PC-9 (cell line): ENCODE results near the gene RRH. TPM values are rescaled to one million over a fixed set of nuclear protein-coding genes. Genes with fewer than 3 reads are reported as not detected.
"Not testable (repeated sequence)": the region's sequence is repeated elsewhere in the genome, so short reads cannot be mapped to it uniquely, and the experiment has no call there.

ENCODE experiments used
- BruUV-seq: library from RNA; stranded (reverse); fragments of 400-500 nt; replicated peaks from 2 replicates; lab custom pipeline; 2021; lab: Mats Ljungman, UMichigan
- CTCF ChIA-PET: fragments of 300-600 bp; sonication (Branson Sonifier 250); formaldehyde crosslinking; loops from one replicate; lab custom pipeline; 2022; ENCODE audit warnings: antibody characterized with exemption; lab: Charles Lee
- POLR2A ChIA-PET: fragments of 300-600 bp; sonication (Branson Sonifier 250); formaldehyde crosslinking; loops from one replicate; lab custom pipeline; 2022; ENCODE audit warnings: antibody characterized with exemption; ENCODE audit not compliant: unreplicated experiment; lab: Charles Lee
- DNase-seq, 2 experiments: peaks; one replicate each; pipeline versions ENCODE4 v3.0.0 to v3.0.0-alpha.2; 2015 to 2022; ENCODE audit warnings: mixed read lengths in 1 of 2
- H2AFZ ChIP-seq: fragments of 200-600 bp; sonication (generic); 2 replicates; pipeline ENCODE4 v1.8.1; 2017; ENCODE audit warnings: antibody characterized with exemption
- H3F3A ChIP-seq: fragments of 200-600 bp; sonication (generic); 2 replicates; pipeline ENCODE4 v1.8.1; 2017; ENCODE audit warnings: antibody characterized with exemption, mild to moderate bottlenecking, low read depth; ENCODE audit not compliant: insufficient read depth
- H3K27ac ChIP-seq: fragments of 200-600 bp; sonication (generic); 2 replicates; pipeline ENCODE4 v1.6.1; 2016; ENCODE audit warnings: mixed run types
- H3K27me3 ChIP-seq: fragments of 200-600 bp; sonication (generic); 2 replicates; pipeline ENCODE4 v1.6.1; 2016; ENCODE audit warnings: low read depth, mixed run types; ENCODE audit not compliant: insufficient read depth
- H3K36me3 ChIP-seq: fragments of 200-600 bp; sonication (generic); 2 replicates; pipeline ENCODE4 v1.6.1; 2016; ENCODE audit warnings: low read depth, mixed run types
- H3K4me1 ChIP-seq: fragments of 200-600 bp; sonication (generic); replicated peaks from 2 replicates; pipeline ENCODE4 v1.6.1; 2016; ENCODE audit warnings: mixed run types; ENCODE audit not compliant: insufficient read depth
- H3K4me2 ChIP-seq: fragments of 200-600 bp; sonication (generic); 2 replicates; pipeline ENCODE4 v1.6.1; 2017; ENCODE audit warnings: mixed run types
- H3K4me3 ChIP-seq: fragments of 200-600 bp; sonication (generic); 2 replicates; pipeline ENCODE4 v1.6.1; 2016; ENCODE audit warnings: mixed run types
- H3K79me2 ChIP-seq: fragments of 200-600 bp; sonication (generic); 2 replicates; pipeline ENCODE4 v1.6.1; 2017; ENCODE audit warnings: low read depth, mixed run types
- H3K9me2 ChIP-seq: fragments of 200-600 bp; sonication (generic); 2 replicates; pipeline ENCODE4 v1.8.1; 2017; ENCODE audit warnings: mild to moderate bottlenecking; ENCODE audit not compliant: insufficient read depth
- H3K9me3 ChIP-seq: fragments of 200-600 bp; sonication (generic); 2 replicates; pipeline ENCODE4 v1.8.1; 2016; ENCODE audit warnings: low read depth; ENCODE audit not compliant: insufficient read depth
- H4K20me1 ChIP-seq: fragments of 200-600 bp; sonication (generic); 2 replicates; pipeline ENCODE4 v1.8.1; 2017; ENCODE audit not compliant: insufficient read depth
- EZH2 ChIP-seq: fragments of 200-600 bp; sonication (generic); IDR thresholded peaks from 2 replicates; pipeline ENCODE4 v1.8.0; 2017; ENCODE audit warnings: antibody characterized with exemption, low read depth
- intact Hi-C: fragments of 100-400 bp; cut with micrococcal nuclease; formaldehyde crosslinking; loops from one replicate; pipeline ENCODE4 v1.10.0; 2022; ENCODE audit not compliant: unreplicated experiment
- total RNA-seq: library from RNA; stranded (reverse); gene quantifications from 2 replicates; pipeline ENCODE4 v1.2.3, GENCODE V29; 2021
- TF ChIP-seq, protein P1 (sequence below): fragments of 200-600 bp; sonication (generic); conservative IDR thresholded peaks from 2 replicates; pipeline ENCODE4 v1.6.1; 2017; ENCODE audit warnings: mixed run types, antibody characterized with exemption, mild to moderate bottlenecking, moderate library complexity

RRH gene
- total RNA-seq, 1 experiment from 2014 or later = 0.24 TPM

GRCh38 chr4:109848501-109848900 is 20.7 kb downstream of the RRH start:
- Histone ChIP-seq H3K27ac (no peak overlapping the region), H2AFZ (no peak overlapping the region), H3K4me3 (no peak overlapping the region), H4K20me1 (no peaks in the 10 kb centered on the region), H3K9me2 (no peaks in the 10 kb centered on the region), H3K36me3 (no peaks in the 10 kb centered on the region), H3K79me2 (no peaks in the 10 kb centered on the region), H3K27me3 (no peaks in the 10 kb centered on the region), H3K4me1 (no peaks in the 10 kb centered on the region), H3K4me2 (no peak overlapping the region), H3F3A (no peaks in the 10 kb centered on the region), H3K9me3 (no peaks in the 10 kb centered on the region)
- intact Hi-C loops = no loop called here
- BruUV-seq = no TSS peak
- ChIA-PET POLR2A (no interaction called here), CTCF (no interaction called here)
- no peak for TF ChIP-seq EZH2
- TF ChIP-seq, protein P1, sequence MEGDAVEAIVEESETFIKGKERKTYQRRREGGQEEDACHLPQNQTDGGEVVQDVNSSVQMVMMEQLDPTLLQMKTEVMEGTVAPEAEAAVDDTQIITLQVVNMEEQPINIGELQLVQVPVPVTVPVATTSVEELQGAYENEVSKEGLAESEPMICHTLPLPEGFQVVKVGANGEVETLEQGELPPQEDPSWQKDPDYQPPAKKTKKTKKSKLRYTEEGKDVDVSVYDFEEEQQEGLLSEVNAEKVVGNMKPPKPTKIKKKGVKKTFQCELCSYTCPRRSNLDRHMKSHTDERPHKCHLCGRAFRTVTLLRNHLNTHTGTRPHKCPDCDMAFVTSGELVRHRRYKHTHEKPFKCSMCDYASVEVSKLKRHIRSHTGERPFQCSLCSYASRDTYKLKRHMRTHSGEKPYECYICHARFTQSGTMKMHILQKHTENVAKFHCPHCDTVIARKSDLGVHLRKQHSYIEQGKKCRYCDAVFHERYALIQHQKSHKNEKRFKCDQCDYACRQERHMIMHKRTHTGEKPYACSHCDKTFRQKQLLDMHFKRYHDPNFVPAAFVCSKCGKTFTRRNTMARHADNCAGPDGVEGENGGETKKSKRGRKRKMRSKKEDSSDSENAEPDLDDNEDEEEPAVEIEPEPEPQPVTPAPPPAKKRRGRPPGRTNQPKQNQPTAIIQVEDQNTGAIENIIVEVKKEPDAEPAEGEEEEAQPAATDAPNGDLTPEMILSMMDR = no peak
- DNase-seq = no peak

- Histone ChIP-seq H4K20me1 (no peaks in the 10 kb centered on the region), H3K36me3 (no peaks in the 10 kb centered on the region), H3F3A (no peaks in the 10 kb centered on the region), H3K27me3 (no peaks in the 10 kb centered on the region), H3K79me2 (no peaks in the 10 kb centered on the region), H3K4me2 (no peak overlapping the region), H3K4me1 (no peaks in the 10 kb centered on the region), H2AFZ (no peak overlapping the region), H3K9me3 (no peaks in the 10 kb centered on the region), H3K27ac (no peak overlapping the region), H3K4me3 (no peak overlapping the region), H3K9me2 (no peaks in the 10 kb centered on the region)
- ChIA-PET POLR2A (interaction anchor here (0.6 kb wide), 1 partner anchor 31 kb away, joined by 4 read pairs; no protein-coding TSS in a partner anchor), CTCF (no interaction called here)
- no TSS peak for BruUV-seq
- TF ChIP-seq, protein P1 = no peak
- TF ChIP-seq EZH2 = no peak
- intact Hi-C loops = no loop called here
- DNase-seq = no peak
Measured at GRCh38 chr4:109850601-109851000, 22.8 kb downstream of the RRH start.

DNA sequence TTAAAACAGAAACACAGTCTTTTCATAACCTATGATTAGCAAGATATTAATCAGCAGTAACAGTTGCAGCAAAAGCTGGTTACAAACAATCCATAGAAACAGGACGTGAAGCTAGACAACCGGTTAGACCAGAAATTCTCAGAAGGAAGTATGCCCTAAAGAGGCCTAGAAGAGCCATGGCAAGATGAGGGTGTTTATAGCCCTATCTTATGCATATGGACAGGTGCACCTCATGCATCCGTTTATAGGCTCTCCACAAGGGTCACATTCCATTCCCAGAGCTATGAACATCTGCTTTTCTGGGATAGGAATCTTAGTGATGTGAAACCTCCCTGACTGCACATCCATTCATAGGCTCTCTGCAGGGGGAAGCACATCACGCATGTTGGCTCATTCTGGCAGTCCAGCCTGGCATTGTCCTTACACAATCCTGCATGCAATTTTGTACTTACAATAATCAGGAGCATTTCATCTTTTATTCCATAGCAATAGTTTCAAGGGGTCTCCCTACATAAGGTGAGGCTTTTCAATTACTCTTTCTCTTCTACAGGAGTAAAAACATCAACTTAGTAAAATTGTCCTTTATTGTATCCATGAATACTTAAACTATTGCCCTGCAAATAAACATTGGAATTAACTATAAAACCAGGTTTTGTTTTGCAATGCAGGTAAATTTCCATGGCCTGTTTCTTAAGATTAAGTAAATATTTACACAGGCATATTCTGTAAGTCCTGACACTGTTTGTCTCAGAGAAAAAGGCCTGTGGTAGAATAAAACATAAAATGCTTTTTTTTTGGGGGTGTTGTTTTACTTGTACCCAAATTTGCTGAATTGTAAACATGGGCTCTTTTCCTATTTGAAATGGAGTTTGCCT is 31.9 kb downstream of the RRH start:
- intact Hi-C loops, H3F3A ChIP-seq, CTCF ChIA-PET, DNase-seq, BruUV-seq, H2AFZ ChIP-seq, H3K79me2 ChIP-seq, H3K9me3 ChIP-seq, H3K4me3 ChIP-seq, POLR2A ChIA-PET, H3K9me2 ChIP-seq, H3K36me3 ChIP-seq, H4K20me1 ChIP-seq, H3K27ac ChIP-seq, H3K27me3 ChIP-seq: not testable (repeated sequence)
- Histone ChIP-seq H3K4me1 (peaks cover 12% of the 10 kb centered on the region; the same call in 1 of the 2 replicates), H3K4me2 (peak overlapping the region; percentile 28; the same call in 1 of the 2 replicates)
